Sciatic nerve (tissue), 2 donors: ENCODE data around the gene HOXC11. TPM values are rescaled to one million over a fixed set of nuclear protein-coding genes. Genes with fewer than 3 reads are reported as not detected.
A peak's percentile ranks its signal among the peaks of the same experiment; 100 is the strongest.

Source experiments
- ATAC-seq: fragments of 200-7000 bp; cut with Tn5 transposase; one replicate; pipeline ENCODE4 v1.9.1; 2020; ENCODE audit warnings: mild to moderate bottlenecking, moderate library complexity
- DNase-seq: peaks from one replicate; pipeline ENCODE4 v3.0.0-alpha.2; 2020; ENCODE audit warnings: low spot score
- intact Hi-C: fragments of 100-400 bp; cut with DNase I; formaldehyde crosslinking; loops from one replicate; pipeline ENCODE4 v1.14.2; 2022
- total RNA-seq: library from RNA; stranded (reverse); fragmentation: NEBNext Ultra II Directional; extraction: Animal tissue kit (Norgen Biotek cat#: 25700); gene quantifications from one replicate; pipeline ENCODE4 v1.2.1, GENCODE V29; 2021
- donor health status: DM: no; HTN: no; CAD: no.
- donor health status: DM: no; HTN: no; CAD: no.

HOXC11 gene
- total RNA-seq, 1 donor from 2014 or later: 1.2 TPM

GRCh38 chr12:54001283-54002187 is 28.6 kb downstream of the HOXC11 start:
- DNase-seq (no peak), ATAC-seq (no peak)
- intact Hi-C loops: no loop called here

- no peak for DNase-seq
- intact Hi-C loops: no loop called here
Measured at GRCh38 chr12:54002278-54002914, 29.5 kb downstream of the HOXC11 start.

GRCh38 chr12:54002915-54003389 is 30.0 kb downstream of the HOXC11 start:
- no peak for ATAC-seq
- intact Hi-C loops: no loop called here
- DNase-seq: no peak

More at GRCh38 chr12:54002278-54002914, 29.5 kb downstream of the HOXC11 start:
- ATAC-seq: no peak

- ATAC-seq (no peak), DNase-seq (no peak)
- intact Hi-C loops: no loop called here
Measured at GRCh38 chr12:54003625-54004024, 30.7 kb downstream of the HOXC11 start.

- intact Hi-C loops: no loop called here
- ATAC-seq (no peak), DNase-seq (no peak)
Measured at GRCh38 chr12:54004063-54004840, 31.3 kb downstream of the HOXC11 start.

- ATAC-seq (peak; percentile 68), DNase-seq (no peak)
- intact Hi-C loops: loop anchor here (5.0 kb wide), 1 partner anchor 197 kb away; no protein-coding TSS in a partner anchor
Measured at GRCh38 chr12:54004841-54005530, 32.1 kb downstream of the HOXC11 start.

GRCh38 chr12:54005531-54005852 is 32.6 kb downstream of the HOXC11 start:
- ATAC-seq (peak; percentile 37), DNase-seq (no peak)
- intact Hi-C loops: loop anchor here (5.0 kb wide), 1 partner anchor 197 kb away; no protein-coding TSS in a partner anchor

GRCh38 chr12:54005853-54006558 is 33.1 kb downstream of the HOXC11 start:
- ATAC-seq: peak; percentile 82
- DNase-seq: peak; percentile 96
- intact Hi-C loops: loop anchor here (5.0 kb wide), 1 partner anchor 196 kb away; no protein-coding TSS in a partner anchor

- ATAC-seq: peak; percentile 7
- intact Hi-C loops: loop anchor here (5.0 kb wide), 1 partner anchor 196 kb away; no protein-coding TSS in a partner anchor
- no peak for DNase-seq
Measured at GRCh38 chr12:54006559-54007220, 33.8 kb downstream of the HOXC11 start.

- intact Hi-C loops: loop anchor here (5.0 kb wide), 1 partner anchor 195 kb away; no protein-coding TSS in a partner anchor
- no peak for DNase-seq
- no peak for ATAC-seq
Measured at GRCh38 chr12:54007538-54008259, 34.8 kb downstream of the HOXC11 start.

GRCh38 chr12:54008260-54008552 is 35.3 kb downstream of the HOXC11 start:
- intact Hi-C loops: loop anchor here (5.0 kb wide), 1 partner anchor 194 kb away; no protein-coding TSS in a partner anchor
- ATAC-seq (no peak), DNase-seq (no peak)

GRCh38 chr12:54009171-54010052 is 36.5 kb downstream of the HOXC11 start:
- intact Hi-C loops: loop anchor here (5.0 kb wide), 1 partner anchor 193 kb away; no protein-coding TSS in a partner anchor
- DNase-seq (no peak), ATAC-seq (peak; percentile 21)

- intact Hi-C loops: no loop called here
- DNase-seq (no peak), ATAC-seq (no peak)
Measured at GRCh38 chr12:54010053-54010971, 37.4 kb downstream of the HOXC11 start.

- no peak for ATAC-seq
- intact Hi-C loops: no loop called here
- no peak for DNase-seq
Measured at GRCh38 chr12:54010972-54011664, 38.2 kb downstream of the HOXC11 start.
